Measurements from ENCODE around the gene BMP8B.
"Not testable (repeated sequence)": the region's sequence is repeated elsewhere in the genome, so short reads cannot be mapped to it uniquely, and the experiment has no call there.

Gene BMP8B

GRCh38 chr1:39808784-39809517 is 20.3 kb upstream of the BMP8B start:
- no peak for DNase-seq

- DNase-seq = no peak
Observed at GRCh38 chr1:39805385-39805784, 16.7 kb upstream of the BMP8B start.

- no peak for DNase-seq
Observed at GRCh38 chr1:39802496-39803260, 14.0 kb upstream of the BMP8B start.

GRCh38 chr1:39800471-39800835 is 11.8 kb upstream of the BMP8B start:
- DNase-seq = no peak

- peak; percentile 21 for DNase-seq
Observed at GRCh38 chr1:39799770-39800470, 11.3 kb upstream of the BMP8B start.

- DNase-seq = not testable (repeated sequence)
Observed at GRCh38 chr1:39798859-39799769, 10.4 kb upstream of the BMP8B start.

GRCh38 chr1:39795651-39796050 is 7.0 kb upstream of the BMP8B start:
- no peak for DNase-seq

- no peak for DNase-seq
Observed at GRCh38 chr1:39791838-39792237, 3.2 kb upstream of the BMP8B start.

GRCh38 chr1:39789571-39790110 is 976 bp upstream of the BMP8B start:
- no peak for DNase-seq

- DNase-seq = no peak
Observed at GRCh38 chr1:39788426-39788757, 273 bp downstream of the BMP8B start.

- not testable (repeated sequence) for DNase-seq
Observed at GRCh38 chr1:39787964-39788363, 701 bp downstream of the BMP8B start.

GRCh38 chr1:39787468-39787867 is 1.2 kb downstream of the BMP8B start:
- no peak for DNase-seq

GRCh38 chr1:39787108-39787375 is 1.6 kb downstream of the BMP8B start:
- not testable (repeated sequence) for DNase-seq

- not testable (repeated sequence) for DNase-seq
Observed at GRCh38 chr1:39786303-39787107, 2.2 kb downstream of the BMP8B start.

GRCh38 chr1:39782685-39783084 is 6.0 kb downstream of the BMP8B start:
- not testable (repeated sequence) for DNase-seq

- DNase-seq = no peak
Observed at GRCh38 chr1:39782103-39782502, 6.6 kb downstream of the BMP8B start.

- no peak for DNase-seq
Observed at GRCh38 chr1:39781349-39781715, 7.3 kb downstream of the BMP8B start.

- no peak for DNase-seq
Observed at GRCh38 chr1:39779821-39780220, 8.8 kb downstream of the BMP8B start.

- DNase-seq = no peak
Observed at GRCh38 chr1:39779137-39779536, 9.5 kb downstream of the BMP8B start.

GRCh38 chr1:39778463-39779099 is 10.1 kb downstream of the BMP8B start:
- not testable (repeated sequence) for DNase-seq

GRCh38 chr1:39777896-39778295 is 10.8 kb downstream of the BMP8B start:
- not testable (repeated sequence) for DNase-seq

Data from T1000 (cell line).